ENCODE measurements around the gene CORO6. TPM values are rescaled to one million over a fixed set of nuclear protein-coding genes. Genes with fewer than 3 reads are reported as not detected.

Gene CORO6
- total and polyA plus RNA-seq, 2 of the 4 experiments (the other 2 are of a cell fraction) = 3.4 to 7.6 TPM

- Histone ChIP-seq H2AK9ac (replicated peaks; ENCODE audit: low read depth, low read length, poor library complexity) (no peak overlapping the region), H4K5ac (ENCODE audit: low read depth, low read length) (no peak overlapping the region), H3K18ac (ENCODE audit: low read depth, low read length) (no peak overlapping the region), H2BK120ac (ENCODE audit: low read depth, low read length) (no peak overlapping the region), H3K79me1 (ENCODE audit: low read depth in 1 of 2, low read length in 2 of 2) (0 out of 4 replicates have a peak, but pooled peaks cover 0 to 2% of the 10 kb centered on the region in 2 experiments), H2BK5ac (ENCODE audit: low read depth, low read length, poor library complexity, severe bottlenecking) (no peak overlapping the region), H2AK5ac (ENCODE audit: low read depth, low read length) (no peak overlapping the region), H3K4ac (ENCODE audit: low read depth, low read length) (no peak overlapping the region), H3K56ac (ENCODE audit: extremely low read depth, insufficient read depth, low read length) (no peak overlapping the region), H3K9me1 (ENCODE audit: insufficient read depth, low read length) (peaks cover 7% of the 10 kb centered on the region), H3K9ac (ENCODE audit: low read depth, low read length) (no peak overlapping the region), H3K23ac (ENCODE audit: low read depth, low read length) (no peak overlapping the region), H3K4me1 (ENCODE audit: control insufficient read depth, insufficient read depth, low read length) (peaks cover 10% of the 10 kb centered on the region), H3K27me3 (ENCODE audit: control insufficient read depth, insufficient read depth, low read length) (no peaks in the 10 kb centered on the region), H4K8ac (ENCODE audit: low read depth in 2 of 2, low read length in 2 of 2) (no peak overlapping the region), H3K9me3 (ENCODE audit: control insufficient read depth, insufficient read depth, low read length) (no peaks in the 10 kb centered on the region), H4K91ac (ENCODE audit: insufficient read depth, low read depth, low read length) (no peak overlapping the region), H2BK20ac (ENCODE audit: low read depth, low read length) (no peak overlapping the region), H4K20me1 (ENCODE audit: insufficient read depth, low read length) (no peaks in the 10 kb centered on the region), H3K27ac (ENCODE audit: insufficient read depth, low read length) (no peak overlapping the region), H3K4me3 (ENCODE audit: insufficient read depth, low read depth, low read length) (no peak overlapping the region), H3K14ac (replicated peaks; ENCODE audit: low read depth, low read length) (no peak overlapping the region), H3K4me2 (ENCODE audit: low read depth, low read length) (no peak overlapping the region), H2BK15ac (ENCODE audit: low read depth, low read length) (no peak overlapping the region), H3K36me3 (ENCODE audit: control insufficient read depth, insufficient read depth, low read length) (peaks cover 6% of the 10 kb centered on the region), H2AFZ (replicated peaks; ENCODE audit: low read length, poor library complexity) (no peak overlapping the region)
- dilution Hi-C loops (cut with HindIII; ENCODE audit: low sequenced_read_pairs, unreplicated experiment) (no loop called here), in situ Hi-C loops (cut with MboI; ENCODE audit: low sequenced_read_pairs) (loop anchor here (10.0 kb wide), 1 partner anchor 287 kb away; the partner anchor contains the start of gene SSH2), intact Hi-C loops (cut with micrococcal nuclease) (no loop called here)
- TF ChIP-seq, protein P1, sequence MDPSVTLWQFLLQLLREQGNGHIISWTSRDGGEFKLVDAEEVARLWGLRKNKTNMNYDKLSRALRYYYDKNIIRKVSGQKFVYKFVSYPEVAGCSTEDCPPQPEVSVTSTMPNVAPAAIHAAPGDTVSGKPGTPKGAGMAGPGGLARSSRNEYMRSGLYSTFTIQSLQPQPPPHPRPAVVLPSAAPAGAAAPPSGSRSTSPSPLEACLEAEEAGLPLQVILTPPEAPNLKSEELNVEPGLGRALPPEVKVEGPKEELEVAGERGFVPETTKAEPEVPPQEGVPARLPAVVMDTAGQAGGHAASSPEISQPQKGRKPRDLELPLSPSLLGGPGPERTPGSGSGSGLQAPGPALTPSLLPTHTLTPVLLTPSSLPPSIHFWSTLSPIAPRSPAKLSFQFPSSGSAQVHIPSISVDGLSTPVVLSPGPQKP (IDR thresholded peaks at IDR 0.05; ENCODE audit: borderline replicate concordance, low read depth, low read length) = no peak
- no peak for TF ChIP-seq RAD21 (IDR thresholded peaks at IDR 0.05; ENCODE audit: low read length)
- TF ChIP-seq MXI1 (IDR thresholded peaks at IDR 0.05; ENCODE audit: borderline replicate concordance, low read depth, low read length) = no peak
- no peak for TF ChIP-seq SMC3 (IDR thresholded peaks at IDR 0.05; ENCODE audit: low read depth, low read length)
- TF ChIP-seq, protein P2, sequence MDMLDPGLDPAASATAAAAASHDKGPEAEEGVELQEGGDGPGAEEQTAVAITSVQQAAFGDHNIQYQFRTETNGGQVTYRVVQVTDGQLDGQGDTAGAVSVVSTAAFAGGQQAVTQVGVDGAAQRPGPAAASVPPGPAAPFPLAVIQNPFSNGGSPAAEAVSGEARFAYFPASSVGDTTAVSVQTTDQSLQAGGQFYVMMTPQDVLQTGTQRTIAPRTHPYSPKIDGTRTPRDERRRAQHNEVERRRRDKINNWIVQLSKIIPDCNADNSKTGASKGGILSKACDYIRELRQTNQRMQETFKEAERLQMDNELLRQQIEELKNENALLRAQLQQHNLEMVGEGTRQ (IDR thresholded peaks at IDR 0.05; ENCODE audit: low read depth, low read length) = no peak
- TF ChIP-seq POLR2A (IDR thresholded peaks at IDR 0.05; ENCODE audit: low read depth, low read length) = no peak
- TF ChIP-seq CEBPB (IDR thresholded peaks at IDR 0.05; ENCODE audit: low read depth, low read length) = no peak
- TF ChIP-seq BHLHE40 (IDR thresholded peaks at IDR 0.05; ENCODE audit: low read depth, low read length) = no peak
- no peak for TF ChIP-seq FOS (IDR thresholded peaks at IDR 0.05; ENCODE audit: low read depth, low read length)
- TF ChIP-seq MAFK (IDR thresholded peaks at IDR 0.05; ENCODE audit: low read depth, low read length) = no peak
- TF ChIP-seq NFE2L2 (IDR thresholded peaks at IDR 0.05; ENCODE audit: low read depth, low read length) = no peak
- TF ChIP-seq, protein P3, sequence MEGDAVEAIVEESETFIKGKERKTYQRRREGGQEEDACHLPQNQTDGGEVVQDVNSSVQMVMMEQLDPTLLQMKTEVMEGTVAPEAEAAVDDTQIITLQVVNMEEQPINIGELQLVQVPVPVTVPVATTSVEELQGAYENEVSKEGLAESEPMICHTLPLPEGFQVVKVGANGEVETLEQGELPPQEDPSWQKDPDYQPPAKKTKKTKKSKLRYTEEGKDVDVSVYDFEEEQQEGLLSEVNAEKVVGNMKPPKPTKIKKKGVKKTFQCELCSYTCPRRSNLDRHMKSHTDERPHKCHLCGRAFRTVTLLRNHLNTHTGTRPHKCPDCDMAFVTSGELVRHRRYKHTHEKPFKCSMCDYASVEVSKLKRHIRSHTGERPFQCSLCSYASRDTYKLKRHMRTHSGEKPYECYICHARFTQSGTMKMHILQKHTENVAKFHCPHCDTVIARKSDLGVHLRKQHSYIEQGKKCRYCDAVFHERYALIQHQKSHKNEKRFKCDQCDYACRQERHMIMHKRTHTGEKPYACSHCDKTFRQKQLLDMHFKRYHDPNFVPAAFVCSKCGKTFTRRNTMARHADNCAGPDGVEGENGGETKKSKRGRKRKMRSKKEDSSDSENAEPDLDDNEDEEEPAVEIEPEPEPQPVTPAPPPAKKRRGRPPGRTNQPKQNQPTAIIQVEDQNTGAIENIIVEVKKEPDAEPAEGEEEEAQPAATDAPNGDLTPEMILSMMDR (conservative IDR thresholded peaks at IDR 0.05; ENCODE audit: low read depth, low read length) = no peak
- TF ChIP-seq CHD1 (IDR thresholded peaks at IDR 0.05; ENCODE audit: low read depth, low read length) = no peak
- TF ChIP-seq RFX5 (IDR thresholded peaks at IDR 0.05; ENCODE audit: low read depth, low read length) = no peak
- ATAC-seq (ENCODE audit: low read depth) (no peak), DNase-seq (no peak)
- CTCF ChIA-PET = interaction anchor here (0.7 kb wide), 1 partner anchor 21 kb away, joined by 4 read pairs; no protein-coding TSS in a partner anchor
- WGBS, 2 experiments (ENCODE audit: extremely low coverage in 2 of 2, insufficient read length in 1 of 2) = 92% methylated on average over 2 of the region's 5 CpGs; no CpG with 5 or more reads in 1 of the 2 experiments
- BruUV-seq (replicated peaks) = no TSS peak
- POLR2A ChIA-PET (ENCODE audit: unreplicated experiment) = no interaction called here
These were observed 25.3 kb upstream of the CORO6 start for GRCh38 chr17:29648005-29648404.
